ENCODE data around the gene CBFA2T3.
"Not testable (repeated sequence)": the region's sequence is repeated elsewhere in the genome, so short reads cannot be mapped to it uniquely, and the experiment has no call there.

CBFA2T3 gene

GRCh38 chr16:88889702-88890352 lies 87.2 kb downstream of the CBFA2T3 start:
- H3K27ac Mint-ChIP-seq, H3K4me3 Mint-ChIP-seq, ATAC-seq, H3K4me1 Mint-ChIP-seq, H3K27me3 Mint-ChIP-seq, H3K9me3 Mint-ChIP-seq: not testable (repeated sequence)
- H3K36me3 Mint-ChIP-seq = peaks cover 48% of the 10 kb centered on the region

- Mint-ChIP-seq H3K27me3 (no peaks in the 10 kb centered on the region), H3K9me3 (no peaks in the 10 kb centered on the region), H3K36me3 (peaks cover 54% of the 10 kb centered on the region), H3K4me1 (peaks cover 4% of the 10 kb centered on the region), H3K27ac (no peak overlapping the region), H3K4me3 (no peak overlapping the region)
- peak; percentile 69 for ATAC-seq
Observed at GRCh38 chr16:88888461-88889387, 88.3 kb downstream of the CBFA2T3 start.

- Mint-ChIP-seq H3K36me3 (peaks cover 59% of the 10 kb centered on the region), H3K9me3 (no peaks in the 10 kb centered on the region), H3K4me1 (peaks cover 4% of the 10 kb centered on the region), H3K27me3 (no peaks in the 10 kb centered on the region), H3K4me3 (no peak overlapping the region), H3K27ac (no peak overlapping the region)
- ATAC-seq = peak; percentile 4
Observed at GRCh38 chr16:88888057-88888456, 89.0 kb downstream of the CBFA2T3 start.

- no peaks in the 10 kb centered on the region for H3K27me3 Mint-ChIP-seq
- ATAC-seq = no peak
- no peaks in the 10 kb centered on the region for H3K9me3 Mint-ChIP-seq
- H3K27ac Mint-ChIP-seq = no peak overlapping the region
- peaks cover 12% of the 10 kb centered on the region for H3K4me1 Mint-ChIP-seq
- H3K36me3 Mint-ChIP-seq = peaks cover 63% of the 10 kb centered on the region
- H3K4me3 Mint-ChIP-seq = no peak overlapping the region
Observed at GRCh38 chr16:88886845-88887521, 90.0 kb downstream of the CBFA2T3 start.

GRCh38 chr16:88886420-88886844 lies 90.6 kb downstream of the CBFA2T3 start:
- no peaks in the 10 kb centered on the region for H3K9me3 Mint-ChIP-seq
- H3K27me3 Mint-ChIP-seq = no peaks in the 10 kb centered on the region
- peaks cover 12% of the 10 kb centered on the region for H3K4me1 Mint-ChIP-seq
- ATAC-seq = no peak
- no peak overlapping the region for H3K4me3 Mint-ChIP-seq
- no peak overlapping the region for H3K27ac Mint-ChIP-seq
- peaks cover 63% of the 10 kb centered on the region for H3K36me3 Mint-ChIP-seq

GRCh38 chr16:88885693-88886280 lies 91.2 kb downstream of the CBFA2T3 start:
- Mint-ChIP-seq H3K27ac (no peak overlapping the region), H3K27me3 (no peaks in the 10 kb centered on the region), H3K36me3 (peaks cover 56% of the 10 kb centered on the region), H3K4me1 (peaks cover 11% of the 10 kb centered on the region), H3K9me3 (no peaks in the 10 kb centered on the region), H3K4me3 (no peak overlapping the region)
- no peak for ATAC-seq

GRCh38 chr16:88884569-88885271 lies 92.3 kb downstream of the CBFA2T3 start:
- Mint-ChIP-seq H3K4me3 (no peak overlapping the region), H3K27me3 (no peaks in the 10 kb centered on the region), H3K4me1 (peaks cover 8% of the 10 kb centered on the region), H3K36me3 (peaks cover 54% of the 10 kb centered on the region), H3K9me3 (no peaks in the 10 kb centered on the region), H3K27ac (no peak overlapping the region)
- no peak for ATAC-seq

- Mint-ChIP-seq H3K36me3 (peaks cover 50% of the 10 kb centered on the region), H3K4me3 (no peak overlapping the region), H3K4me1 (peaks cover 8% of the 10 kb centered on the region), H3K27ac (no peak overlapping the region), H3K9me3 (no peaks in the 10 kb centered on the region), H3K27me3 (no peaks in the 10 kb centered on the region)
- no peak for ATAC-seq
Observed at GRCh38 chr16:88883946-88884345, 93.1 kb downstream of the CBFA2T3 start.

- Mint-ChIP-seq H3K4me3 (no peak overlapping the region), H3K27ac (no peak overlapping the region), H3K36me3 (peaks cover 47% of the 10 kb centered on the region), H3K4me1 (peaks cover 8% of the 10 kb centered on the region), H3K9me3 (no peaks in the 10 kb centered on the region), H3K27me3 (no peaks in the 10 kb centered on the region)
- ATAC-seq = no peak
Observed at GRCh38 chr16:88883117-88883895, 93.7 kb downstream of the CBFA2T3 start.

GRCh38 chr16:88882358-88883030 lies 94.5 kb downstream of the CBFA2T3 start:
- no peaks in the 10 kb centered on the region for H3K9me3 Mint-ChIP-seq
- no peaks in the 10 kb centered on the region for H3K27me3 Mint-ChIP-seq
- peaks cover 55% of the 10 kb centered on the region for H3K36me3 Mint-ChIP-seq
- H3K4me1 Mint-ChIP-seq = peaks cover 8% of the 10 kb centered on the region
- H3K27ac Mint-ChIP-seq = peak overlapping the region; percentile 76
- peak overlapping the region; percentile 5 for H3K4me3 Mint-ChIP-seq
- peak; percentile 40 for ATAC-seq

- Mint-ChIP-seq H3K36me3 (peaks cover 57% of the 10 kb centered on the region), H3K4me3 (peak overlapping the region; percentile 5), H3K4me1 (peaks cover 8% of the 10 kb centered on the region), H3K27me3 (no peaks in the 10 kb centered on the region), H3K9me3 (no peaks in the 10 kb centered on the region), H3K27ac (peak overlapping the region; percentile 76)
- no peak for ATAC-seq
Observed at GRCh38 chr16:88881675-88882357, 95.2 kb downstream of the CBFA2T3 start.

- peaks cover 64% of the 10 kb centered on the region for H3K36me3 Mint-ChIP-seq
- H3K4me3 Mint-ChIP-seq = no peak overlapping the region
- H3K4me1 Mint-ChIP-seq = peaks cover 8% of the 10 kb centered on the region
- H3K27ac Mint-ChIP-seq = no peak overlapping the region
- H3K9me3 Mint-ChIP-seq = no peaks in the 10 kb centered on the region
- ATAC-seq = no peak
- no peaks in the 10 kb centered on the region for H3K27me3 Mint-ChIP-seq
Observed at GRCh38 chr16:88881007-88881615, 95.9 kb downstream of the CBFA2T3 start.

All from stimulated activated memory B cell treated with anti-CD40 and anti-IgM and Interleukin-4, amounts not matched to agents 10 μg/mL and 1 μg/mL and 100 μg/mL, for 72 hours (primary cell).